ENCODE measurements around the gene HECTD1.

Gene HECTD1

GRCh38 chr14:31162910-31163649, 44.5 kb downstream of the HECTD1 start:
- H3K27ac ChIP-seq (ENCODE audit: insufficient read depth, low read length, poor library complexity, severe bottlenecking), result no peak overlapping the region
- no peaks in the 10 kb centered on the region for H3K27me3 ChIP-seq (replicated peaks; ENCODE audit: control insufficient read depth, insufficient read depth, low read length, poor library complexity, severe bottlenecking)
- peaks cover 58% of the 10 kb centered on the region for H3K36me3 ChIP-seq (ENCODE audit: control insufficient read depth, insufficient read depth, low read length)

GRCh38 chr14:31161274-31161673, 46.3 kb downstream of the HECTD1 start:
- H3K4me1 ChIP-seq (ENCODE audit: control insufficient read depth, insufficient read depth, low read length, poor library complexity, severe bottlenecking), result no peaks in the 10 kb centered on the region
- no peak overlapping the region for H3K4me3 ChIP-seq (ENCODE audit: insufficient read depth, low read depth, low read length, poor library complexity, severe bottlenecking)
- no peaks in the 10 kb centered on the region for H3K9me3 ChIP-seq (ENCODE audit: control insufficient read depth, low read length)
- H3K27ac ChIP-seq (ENCODE audit: insufficient read depth, low read length, poor library complexity, severe bottlenecking), result no peak overlapping the region
- no peak for DNase-seq
- H3K36me3 ChIP-seq (ENCODE audit: control insufficient read depth, insufficient read depth, low read length), result peaks cover 45% of the 10 kb centered on the region
- no peaks in the 10 kb centered on the region for H3K27me3 ChIP-seq (replicated peaks; ENCODE audit: control insufficient read depth, insufficient read depth, low read length, poor library complexity, severe bottlenecking)

More at GRCh38 chr14:31162910-31163649, 44.5 kb downstream of the HECTD1 start:
- Histone ChIP-seq H3K9me3 (ENCODE audit: control insufficient read depth, low read length) (no peaks in the 10 kb centered on the region), H3K4me1 (ENCODE audit: control insufficient read depth, insufficient read depth, low read length, poor library complexity, severe bottlenecking) (no peaks in the 10 kb centered on the region), H3K4me3 (ENCODE audit: insufficient read depth, low read depth, low read length, poor library complexity, severe bottlenecking) (no peak overlapping the region)
- no peak for DNase-seq

- no peaks in the 10 kb centered on the region for H3K27me3 ChIP-seq (replicated peaks; ENCODE audit: control insufficient read depth, insufficient read depth, low read length, poor library complexity, severe bottlenecking)
- no peak for DNase-seq
- no peaks in the 10 kb centered on the region for H3K9me3 ChIP-seq (ENCODE audit: control insufficient read depth, low read length)
- no peak overlapping the region for H3K4me3 ChIP-seq (ENCODE audit: insufficient read depth, low read depth, low read length, poor library complexity, severe bottlenecking)
- no peaks in the 10 kb centered on the region for H3K4me1 ChIP-seq (ENCODE audit: control insufficient read depth, insufficient read depth, low read length, poor library complexity, severe bottlenecking)
- no peak overlapping the region for H3K27ac ChIP-seq (ENCODE audit: insufficient read depth, low read length, poor library complexity, severe bottlenecking)
- H3K36me3 ChIP-seq (ENCODE audit: control insufficient read depth, insufficient read depth, low read length), result peaks cover 43% of the 10 kb centered on the region
Observed at GRCh38 chr14:31159682-31160296, 47.8 kb downstream of the HECTD1 start.

- no peaks in the 10 kb centered on the region for H3K9me3 ChIP-seq (ENCODE audit: control insufficient read depth, low read length)
- H3K36me3 ChIP-seq (ENCODE audit: control insufficient read depth, insufficient read depth, low read length), result peaks cover 36% of the 10 kb centered on the region
- no peaks in the 10 kb centered on the region for H3K27me3 ChIP-seq (replicated peaks; ENCODE audit: control insufficient read depth, insufficient read depth, low read length, poor library complexity, severe bottlenecking)
- H3K4me3 ChIP-seq (ENCODE audit: insufficient read depth, low read depth, low read length, poor library complexity, severe bottlenecking), result no peak overlapping the region
- DNase-seq, result no peak
- H3K27ac ChIP-seq (ENCODE audit: insufficient read depth, low read length, poor library complexity, severe bottlenecking), result no peak overlapping the region
- no peaks in the 10 kb centered on the region for H3K4me1 ChIP-seq (ENCODE audit: control insufficient read depth, insufficient read depth, low read length, poor library complexity, severe bottlenecking)
Observed at GRCh38 chr14:31154956-31155355, 52.6 kb downstream of the HECTD1 start.

GRCh38 chr14:31142455-31143087, 65.0 kb downstream of the HECTD1 start:
- Histone ChIP-seq H3K9me3 (ENCODE audit: control insufficient read depth, low read length) (no peaks in the 10 kb centered on the region), H3K27me3 (replicated peaks; ENCODE audit: control insufficient read depth, insufficient read depth, low read length, poor library complexity, severe bottlenecking) (no peaks in the 10 kb centered on the region), H3K4me1 (ENCODE audit: control insufficient read depth, insufficient read depth, low read length, poor library complexity, severe bottlenecking) (no peaks in the 10 kb centered on the region), H3K4me3 (ENCODE audit: insufficient read depth, low read depth, low read length, poor library complexity, severe bottlenecking) (no peak overlapping the region), H3K27ac (ENCODE audit: insufficient read depth, low read length, poor library complexity, severe bottlenecking) (no peak overlapping the region), H3K36me3 (ENCODE audit: control insufficient read depth, insufficient read depth, low read length) (peaks cover 69% of the 10 kb centered on the region)
- DNase-seq, result no peak

- DNase-seq, result no peak
- Histone ChIP-seq H3K36me3 (ENCODE audit: control insufficient read depth, insufficient read depth, low read length) (peaks cover 68% of the 10 kb centered on the region), H3K27ac (ENCODE audit: insufficient read depth, low read length, poor library complexity, severe bottlenecking) (no peak overlapping the region), H3K27me3 (replicated peaks; ENCODE audit: control insufficient read depth, insufficient read depth, low read length, poor library complexity, severe bottlenecking) (no peaks in the 10 kb centered on the region), H3K9me3 (ENCODE audit: control insufficient read depth, low read length) (no peaks in the 10 kb centered on the region), H3K4me3 (ENCODE audit: insufficient read depth, low read depth, low read length, poor library complexity, severe bottlenecking) (no peak overlapping the region), H3K4me1 (ENCODE audit: control insufficient read depth, insufficient read depth, low read length, poor library complexity, severe bottlenecking) (no peaks in the 10 kb centered on the region)
Observed at GRCh38 chr14:31139301-31139847, 68.2 kb downstream of the HECTD1 start.

GRCh38 chr14:31138301-31138700, 69.3 kb downstream of the HECTD1 start:
- Histone ChIP-seq H3K27me3 (replicated peaks; ENCODE audit: control insufficient read depth, insufficient read depth, low read length, poor library complexity, severe bottlenecking) (no peaks in the 10 kb centered on the region), H3K9me3 (ENCODE audit: control insufficient read depth, low read length) (no peaks in the 10 kb centered on the region), H3K4me3 (ENCODE audit: insufficient read depth, low read depth, low read length, poor library complexity, severe bottlenecking) (no peak overlapping the region), H3K4me1 (ENCODE audit: control insufficient read depth, insufficient read depth, low read length, poor library complexity, severe bottlenecking) (no peaks in the 10 kb centered on the region), H3K27ac (ENCODE audit: insufficient read depth, low read length, poor library complexity, severe bottlenecking) (no peak overlapping the region), H3K36me3 (ENCODE audit: control insufficient read depth, insufficient read depth, low read length) (peaks cover 65% of the 10 kb centered on the region)
- no peak for DNase-seq

- H3K4me1 ChIP-seq (ENCODE audit: control insufficient read depth, insufficient read depth, low read length, poor library complexity, severe bottlenecking), result no peaks in the 10 kb centered on the region
- H3K4me3 ChIP-seq (ENCODE audit: insufficient read depth, low read depth, low read length, poor library complexity, severe bottlenecking), result no peak overlapping the region
- H3K27ac ChIP-seq (ENCODE audit: insufficient read depth, low read length, poor library complexity, severe bottlenecking), result no peak overlapping the region
- no peak for DNase-seq
- H3K36me3 ChIP-seq (ENCODE audit: control insufficient read depth, insufficient read depth, low read length), result peaks cover 66% of the 10 kb centered on the region
- H3K9me3 ChIP-seq (ENCODE audit: control insufficient read depth, low read length), result no peaks in the 10 kb centered on the region
- H3K27me3 ChIP-seq (replicated peaks; ENCODE audit: control insufficient read depth, insufficient read depth, low read length, poor library complexity, severe bottlenecking), result no peaks in the 10 kb centered on the region
Observed at GRCh38 chr14:31137214-31137889, 70.2 kb downstream of the HECTD1 start.

- no peak overlapping the region for H3K4me3 ChIP-seq (ENCODE audit: insufficient read depth, low read depth, low read length, poor library complexity, severe bottlenecking)
- H3K27ac ChIP-seq (ENCODE audit: insufficient read depth, low read length, poor library complexity, severe bottlenecking), result no peak overlapping the region
- no peaks in the 10 kb centered on the region for H3K27me3 ChIP-seq (replicated peaks; ENCODE audit: control insufficient read depth, insufficient read depth, low read length, poor library complexity, severe bottlenecking)
- peaks cover 5% of the 10 kb centered on the region for H3K4me1 ChIP-seq (ENCODE audit: control insufficient read depth, insufficient read depth, low read length, poor library complexity, severe bottlenecking)
- H3K9me3 ChIP-seq (ENCODE audit: control insufficient read depth, low read length), result no peaks in the 10 kb centered on the region
- peaks cover 61% of the 10 kb centered on the region for H3K36me3 ChIP-seq (ENCODE audit: control insufficient read depth, insufficient read depth, low read length)
- DNase-seq, result no peak
Observed at GRCh38 chr14:31133133-31133532, 74.5 kb downstream of the HECTD1 start.
